Fibroblast of skin of left quadriceps (primary cell): ENCODE measurements around the gene SMIM23.
A peak's percentile ranks its signal among the peaks of the same experiment; 100 is the strongest.
"Not testable (repeated sequence)": the region's sequence is repeated elsewhere in the genome, so short reads cannot be mapped to it uniquely, and the experiment has no call there.

Experiments
- DNase-seq, 2 experiments: peaks; one replicate each; pipeline ENCODE4 v3.0.0-alpha.2; 2013; ENCODE audit warnings: low read depth in 2 of 2

SMIM23 gene

DNA sequence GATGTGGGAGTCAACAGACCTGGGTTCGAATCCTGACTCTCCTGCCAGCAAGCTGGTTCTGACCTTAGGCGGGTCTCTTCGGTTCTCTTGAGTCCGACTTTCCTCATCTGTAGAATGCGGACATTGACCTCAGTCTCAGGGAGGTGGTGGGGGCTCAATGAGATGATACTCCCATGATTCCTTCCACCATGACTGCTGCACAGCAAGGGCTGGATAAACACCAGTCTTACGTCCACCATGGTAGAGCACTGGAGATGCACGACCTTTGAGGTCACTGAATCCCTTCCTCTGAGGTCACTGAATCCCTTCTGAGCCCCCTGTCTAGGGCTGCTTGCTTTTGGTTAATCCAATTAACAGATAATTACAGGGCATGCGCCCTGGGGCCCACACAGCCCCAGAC is 12.5 kb upstream of the SMIM23 start:
- DNase-seq, result no peak

DNA sequence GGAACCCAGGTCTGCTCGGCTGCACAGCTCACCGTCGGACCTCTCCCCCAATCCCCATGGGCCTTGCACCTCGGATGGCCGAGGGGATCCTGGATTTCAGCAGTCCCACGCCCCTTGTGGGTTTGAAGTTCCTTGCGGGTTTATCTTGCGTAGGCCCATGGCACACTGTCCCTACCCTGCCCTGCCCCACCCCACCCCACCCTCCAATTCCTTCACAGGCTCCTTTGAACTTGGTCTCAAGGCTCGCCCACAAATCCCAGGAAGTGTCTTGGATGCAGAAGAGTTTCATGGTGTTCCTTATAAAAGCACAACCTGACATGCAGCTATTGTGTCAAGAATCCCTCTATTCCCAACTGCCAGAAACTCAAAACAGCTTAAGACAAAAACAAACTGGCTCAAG is 11.2 kb upstream of the SMIM23 start:
- no peak for DNase-seq

DNA sequence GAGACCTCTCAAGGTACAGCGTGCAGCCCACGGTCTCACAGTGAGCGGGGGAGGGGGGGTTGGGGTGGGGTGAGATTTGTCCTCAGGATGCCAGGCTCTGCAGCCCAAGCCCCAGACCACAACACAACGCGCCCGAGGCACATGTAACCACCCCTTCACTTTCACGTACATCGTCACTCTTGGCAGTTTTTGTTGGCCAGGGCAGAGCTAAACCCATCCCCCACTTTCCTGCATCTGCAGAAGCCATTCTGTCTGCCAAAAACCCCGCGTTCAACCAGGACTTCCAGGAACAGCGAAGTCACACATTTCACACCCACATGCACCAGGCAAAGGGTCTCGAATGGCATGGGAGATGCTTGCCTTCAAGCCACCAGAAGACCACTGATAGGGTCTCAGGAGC is 9.4 kb upstream of the SMIM23 start:
- no peak for DNase-seq

DNA sequence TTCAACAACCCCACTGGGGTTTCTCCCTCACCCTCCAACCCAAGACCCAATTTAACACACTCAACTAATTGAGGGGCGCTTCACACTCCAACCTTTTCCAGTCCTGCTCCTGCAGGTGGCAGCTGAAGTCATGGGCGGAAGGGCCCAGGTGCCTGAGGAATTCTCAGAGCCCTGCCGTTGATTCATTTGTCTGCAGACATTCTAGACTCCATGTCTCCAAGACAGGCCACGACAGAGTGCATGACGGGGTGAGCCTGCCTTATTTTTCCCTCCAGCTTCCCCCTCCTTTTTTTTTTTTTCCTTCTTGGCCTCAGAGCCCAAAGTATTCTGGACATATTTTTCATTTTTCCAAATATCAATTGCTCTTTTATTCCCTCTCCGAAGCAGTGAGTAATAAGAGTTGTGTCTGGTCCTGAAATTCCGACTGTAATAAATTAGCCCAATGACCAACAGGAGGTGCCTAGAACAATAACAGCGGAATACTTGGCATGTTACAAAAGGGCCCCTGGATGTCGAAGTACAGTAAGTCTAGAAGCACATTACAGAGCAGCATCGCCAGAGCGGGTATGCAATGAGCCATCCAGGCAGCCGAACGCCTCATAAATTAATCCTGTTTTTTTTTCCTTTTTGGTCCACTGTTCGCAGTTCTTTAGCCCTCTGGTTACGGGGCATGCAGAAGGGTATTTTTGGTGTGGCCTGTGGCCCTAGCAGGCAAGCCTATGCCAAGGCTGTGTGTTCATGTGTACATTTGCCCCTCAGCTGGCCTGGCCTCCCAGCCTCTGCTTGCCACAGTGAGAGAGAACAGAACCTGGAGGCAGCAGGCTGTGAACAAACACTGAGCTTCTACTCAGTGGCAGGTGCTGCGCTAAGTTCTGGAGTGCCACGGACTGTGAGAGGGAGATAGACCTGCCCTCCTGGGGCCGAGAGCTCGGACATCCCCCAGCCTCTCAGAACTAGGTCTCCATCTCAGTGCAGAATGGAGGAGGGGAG is 8.6 kb upstream of the SMIM23 start:
- peak; percentile 8 to 20 for DNase-seq

DNA sequence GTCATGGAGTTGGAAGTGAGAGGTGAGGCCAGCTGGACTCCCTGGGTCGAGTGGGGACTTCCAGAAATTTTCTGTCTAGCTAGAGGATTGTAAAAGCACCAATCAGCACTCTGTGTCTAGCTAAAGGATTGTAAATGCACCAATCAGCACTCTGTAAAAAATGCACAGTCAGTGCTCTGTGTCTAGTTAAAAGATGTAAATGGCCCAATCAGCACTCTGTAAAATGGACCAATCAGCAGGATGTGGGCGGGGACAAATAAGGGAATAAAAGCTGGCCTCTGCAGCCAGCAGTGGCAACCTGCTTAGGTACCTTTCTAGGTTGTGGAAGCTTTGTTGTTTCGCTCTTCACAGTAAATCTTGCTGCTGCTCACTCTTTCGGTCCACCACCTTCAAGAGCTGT is 3.9 kb upstream of the SMIM23 start:
- not testable (repeated sequence) for DNase-seq

DNA sequence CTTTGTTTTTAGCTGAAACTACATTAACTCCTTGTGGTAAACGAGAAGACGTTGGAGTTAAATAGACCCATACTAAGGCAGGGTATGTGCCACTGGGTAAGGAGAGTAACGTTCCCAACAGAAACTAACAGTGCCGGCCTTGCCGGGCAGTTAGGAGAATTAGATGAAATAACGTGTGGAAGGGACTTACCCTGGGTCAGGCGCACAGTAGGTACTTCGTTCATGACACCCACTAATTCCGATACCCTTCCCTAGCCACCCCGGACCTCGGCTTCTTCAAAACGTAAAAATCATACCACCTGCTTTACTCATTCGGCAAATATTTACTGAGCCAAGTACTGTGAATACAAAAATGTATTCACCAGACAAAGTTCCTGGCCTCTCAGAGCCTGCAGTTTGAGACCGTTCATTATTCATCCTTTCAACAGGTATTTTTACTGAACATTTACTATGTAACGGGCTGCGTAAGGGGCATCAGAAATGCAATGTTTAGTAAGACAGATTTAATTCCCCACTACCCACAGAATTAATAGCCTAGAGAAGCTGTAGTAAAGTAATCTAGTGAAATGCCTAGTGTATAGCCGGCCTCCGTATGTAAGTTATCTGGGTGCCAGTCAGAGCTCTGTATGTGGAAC is 3.2 kb upstream of the SMIM23 start:
- DNase-seq, result no peak

DNA sequence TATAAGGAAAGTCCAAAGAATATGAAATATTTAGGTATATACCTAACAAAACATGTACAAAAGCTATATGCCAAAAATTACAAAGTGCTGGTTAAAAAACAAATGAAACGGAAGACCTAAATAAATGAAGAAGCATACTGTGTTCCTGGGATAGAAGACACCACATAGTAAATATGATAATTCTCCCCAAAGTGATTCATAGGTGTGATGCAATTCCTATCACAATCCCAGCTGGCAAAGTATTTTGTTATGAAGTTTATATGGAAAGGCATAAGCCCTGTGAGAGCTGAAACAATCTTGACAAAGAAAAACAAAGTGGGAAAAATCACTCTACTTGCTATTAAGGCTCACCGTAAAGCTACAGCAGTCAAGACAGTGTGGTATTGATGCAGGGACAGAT is 2.6 kb upstream of the SMIM23 start:
- no peak for DNase-seq

DNA sequence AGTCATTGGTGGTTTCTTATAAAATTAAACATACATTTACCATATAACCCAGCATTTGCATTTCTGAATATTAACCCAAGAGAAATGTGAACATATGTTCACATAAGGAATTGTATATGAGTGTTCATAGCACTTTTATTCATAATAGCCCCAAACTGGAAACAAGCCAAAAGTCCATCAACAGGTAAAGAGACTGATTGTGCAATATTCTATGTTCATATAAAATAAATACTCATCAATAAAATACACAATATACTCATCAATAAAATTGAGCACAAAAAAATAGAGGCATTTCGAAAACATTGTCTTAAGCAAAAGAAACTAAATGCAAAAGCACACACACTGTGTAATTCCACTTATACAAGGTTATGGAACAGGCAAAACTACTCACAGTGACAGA is 3.7 kb downstream of the SMIM23 start:
- DNase-seq, result no peak

DNA sequence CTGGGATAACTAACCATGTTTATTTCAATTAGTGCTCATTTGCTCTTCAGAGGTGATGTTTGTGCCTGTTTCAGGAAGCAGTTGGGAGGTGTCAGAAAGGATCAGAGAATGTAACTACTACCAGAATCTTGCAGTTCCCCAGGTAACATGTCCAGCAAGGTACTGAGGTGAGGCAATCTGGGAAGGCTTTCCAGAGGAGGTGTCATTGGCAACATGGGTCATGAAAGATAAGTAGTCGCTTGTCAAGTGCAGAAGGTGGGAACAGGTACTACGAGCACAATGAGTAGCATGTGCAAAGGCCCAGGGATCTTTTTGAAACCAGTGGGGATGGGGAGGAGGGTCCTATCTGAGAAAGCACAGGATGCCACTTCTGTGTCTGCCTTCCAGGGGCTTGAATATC is 4.8 kb downstream of the SMIM23 start:
- no peak for DNase-seq

DNA sequence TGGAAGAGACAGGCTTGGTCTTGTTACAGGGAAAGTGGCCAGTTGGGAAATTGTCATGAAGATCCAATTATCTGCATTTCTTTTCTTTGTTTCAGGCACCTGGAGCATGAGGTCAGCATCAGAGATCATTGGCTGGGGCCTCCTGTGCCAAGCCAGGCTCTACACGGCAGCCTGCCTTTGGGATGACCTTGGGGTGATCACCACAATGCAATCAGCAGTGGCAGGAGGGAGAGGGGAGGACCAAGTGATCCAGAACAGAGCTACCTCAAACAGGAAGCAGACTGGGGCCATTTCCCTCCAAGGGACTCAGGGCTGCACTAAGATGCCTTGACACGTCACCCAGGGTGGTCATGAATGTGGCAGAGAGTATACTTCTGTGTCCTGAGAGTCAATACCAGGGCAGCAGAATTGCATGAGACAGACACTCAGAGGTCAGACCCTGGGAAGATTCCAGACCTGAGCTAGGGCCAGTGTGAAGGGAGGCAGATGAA is 8.9 kb downstream of the SMIM23 start:
- DNase-seq, result no peak

DNA sequence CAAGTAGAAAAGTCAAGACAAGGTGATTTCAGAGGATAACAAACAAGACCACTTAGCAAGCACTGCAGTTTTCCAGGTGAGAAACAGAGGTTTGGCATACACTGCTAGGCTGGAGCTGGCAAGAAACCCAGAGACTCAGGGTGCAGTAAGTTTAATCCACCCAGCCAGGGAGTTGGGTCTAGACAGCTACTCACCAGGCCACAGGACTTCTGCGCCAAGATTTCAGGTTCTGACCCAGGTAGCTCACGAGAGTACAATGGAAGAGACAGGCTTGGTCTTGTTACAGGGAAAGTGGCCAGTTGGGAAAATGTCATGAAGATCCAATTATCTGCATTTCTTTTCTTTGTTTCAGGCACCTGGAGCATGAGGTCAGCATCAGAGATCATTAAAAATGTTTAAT is 9.8 kb downstream of the SMIM23 start:
- DNase-seq, result no peak

DNA sequence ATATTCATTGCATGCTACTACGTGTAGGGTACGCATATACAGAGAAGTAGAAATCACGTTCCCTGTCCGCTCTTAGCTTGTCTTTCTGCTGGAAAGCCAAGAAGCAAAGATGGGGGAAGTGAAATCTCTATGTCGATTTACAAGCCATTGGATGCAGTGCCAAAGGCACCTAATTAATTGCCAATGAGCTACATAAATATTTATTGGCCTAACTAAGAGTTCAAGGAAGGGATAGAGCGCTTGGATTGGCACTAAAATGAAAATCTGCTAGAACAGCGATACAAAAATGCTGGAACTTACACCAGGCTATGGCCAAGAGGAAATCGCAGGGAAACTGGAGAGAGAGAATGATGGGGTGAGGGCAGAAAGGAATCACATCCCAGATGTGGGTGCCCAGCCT is 10.8 kb downstream of the SMIM23 start:
- no peak for DNase-seq

DNA sequence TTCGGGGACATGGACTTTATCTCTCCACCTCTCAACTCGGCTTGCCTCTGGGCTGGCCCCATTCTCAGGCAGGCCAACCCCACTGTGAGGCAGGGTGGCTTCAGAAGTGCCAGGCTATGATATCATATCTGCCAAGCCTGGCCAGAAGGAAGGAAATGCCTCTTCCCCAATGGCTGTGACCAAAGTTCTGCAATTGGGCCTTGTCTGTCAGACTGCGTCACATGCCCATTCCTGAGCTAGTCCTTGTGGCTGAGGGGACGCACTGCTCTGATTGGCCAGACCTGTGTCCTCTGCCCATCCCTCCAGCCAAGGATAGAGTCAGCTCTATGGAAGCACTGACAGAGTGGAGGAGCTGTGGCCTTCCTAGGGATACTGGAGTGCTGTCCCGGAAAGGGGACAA is 11.9 kb downstream of the SMIM23 start:
- no peak for DNase-seq

DNA sequence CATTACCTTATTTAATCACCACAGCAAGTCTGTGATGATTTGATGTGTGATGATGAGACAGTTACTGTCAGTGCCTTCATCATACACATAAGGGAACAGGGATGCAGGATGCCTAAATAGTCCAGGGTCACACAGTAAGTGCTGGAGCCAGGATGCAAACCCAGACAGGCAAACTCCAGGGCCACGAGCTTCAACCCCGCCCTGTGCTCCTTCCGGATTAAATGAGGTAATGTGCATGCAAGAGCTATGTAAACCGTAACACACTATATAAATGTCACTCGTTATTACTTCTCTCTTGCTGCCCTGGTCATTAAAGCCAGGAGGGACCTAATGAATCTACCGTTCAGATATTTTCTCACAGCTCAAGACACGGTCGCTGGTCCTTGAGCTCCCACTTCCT is 12.8 kb downstream of the SMIM23 start:
- DNase-seq, result no peak

DNA sequence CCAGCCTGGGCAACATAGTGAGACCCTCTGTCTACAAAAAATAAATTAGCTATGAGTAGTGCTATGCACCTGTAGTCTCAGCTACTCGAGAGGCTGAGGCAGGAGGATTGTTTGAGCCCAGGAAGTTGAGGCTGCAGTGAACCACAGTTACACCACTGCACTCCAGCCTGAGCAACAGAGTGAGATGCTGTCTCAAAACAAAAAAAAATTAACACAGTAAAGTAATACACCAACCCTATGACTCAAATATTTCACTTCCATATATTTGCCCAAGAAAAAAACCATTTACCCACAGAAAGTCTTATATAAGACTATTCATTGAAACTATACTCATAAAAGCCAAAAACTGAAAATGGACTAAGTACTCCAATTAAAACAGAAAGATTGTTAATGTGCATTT is 16.2 kb downstream of the SMIM23 start:
- no peak for DNase-seq

DNA sequence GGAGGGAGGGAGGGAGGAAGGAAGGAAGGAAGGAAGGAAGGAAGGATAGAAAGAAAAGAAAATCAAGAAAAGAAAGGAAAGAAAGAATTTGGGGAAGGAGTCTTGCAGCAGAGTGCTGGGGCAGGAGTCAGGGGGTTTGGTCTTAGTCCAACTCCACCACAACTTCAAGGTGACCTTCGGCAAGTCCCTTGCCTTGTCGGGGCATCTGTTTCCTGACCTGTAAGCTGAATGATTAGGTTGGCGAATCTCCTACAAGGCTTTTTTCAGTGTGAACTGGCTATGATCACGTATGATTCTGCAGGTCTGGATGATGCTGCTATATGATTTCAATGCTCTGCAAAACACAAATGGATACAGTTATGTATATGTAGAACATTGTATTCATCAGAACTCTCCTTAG is 20.1 kb downstream of the SMIM23 start:
- no peak for DNase-seq

DNA sequence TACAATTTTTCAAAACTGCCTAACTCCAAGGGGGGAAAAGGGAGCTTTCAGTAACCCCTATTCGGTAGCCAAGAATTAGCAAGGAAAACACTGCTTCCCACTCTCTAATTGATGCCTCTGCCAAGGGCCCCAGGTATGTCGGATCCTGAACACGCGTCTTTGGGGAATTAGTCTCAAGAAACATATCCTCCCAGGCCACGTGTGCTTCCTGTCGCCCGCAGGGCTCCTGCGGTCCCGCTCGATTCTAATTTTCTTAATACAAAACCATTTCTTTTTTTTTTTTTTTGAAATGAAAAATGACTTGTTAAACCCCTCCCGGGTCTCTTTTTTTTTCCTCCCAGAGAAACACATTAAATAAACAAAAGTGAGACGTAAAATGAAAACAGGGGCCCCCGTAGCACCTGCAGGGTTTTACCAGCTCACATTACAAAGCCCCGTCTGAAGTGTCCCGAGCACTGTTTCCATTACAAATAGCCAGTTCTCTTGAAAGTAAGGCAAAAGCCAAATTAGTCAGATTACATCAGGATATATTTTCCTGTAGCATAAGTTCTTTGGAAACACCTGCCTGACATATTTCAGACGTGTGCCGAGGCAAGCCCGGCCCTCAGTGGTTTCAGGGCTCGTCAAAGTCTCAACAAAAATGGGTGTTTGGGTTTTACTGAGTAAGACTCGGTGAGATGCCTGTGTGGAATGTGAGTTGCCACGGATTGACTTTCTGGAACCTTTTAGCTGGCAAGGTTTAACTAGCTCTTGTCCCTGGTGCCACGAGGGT is 21.5 kb downstream of the SMIM23 start:
- no peak for DNase-seq

DNA sequence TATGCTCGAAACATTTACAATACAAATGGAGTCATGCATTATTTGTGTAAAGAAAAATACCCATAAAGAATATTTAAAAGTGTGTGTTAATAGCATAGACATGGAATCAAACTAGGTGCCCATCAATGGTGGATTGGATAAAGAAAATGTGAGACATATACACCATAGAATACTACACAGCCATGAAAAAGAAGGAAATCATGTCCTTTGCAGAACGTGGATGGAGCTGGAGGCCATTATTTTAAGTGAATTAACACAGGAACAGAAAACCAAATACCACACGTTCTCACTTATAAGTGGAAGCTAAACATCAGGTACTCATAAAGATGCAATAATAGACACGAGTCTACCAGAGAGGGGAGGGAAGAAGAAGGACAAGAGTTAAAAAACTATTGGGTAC is 22.8 kb downstream of the SMIM23 start:
- no peak for DNase-seq

DNA sequence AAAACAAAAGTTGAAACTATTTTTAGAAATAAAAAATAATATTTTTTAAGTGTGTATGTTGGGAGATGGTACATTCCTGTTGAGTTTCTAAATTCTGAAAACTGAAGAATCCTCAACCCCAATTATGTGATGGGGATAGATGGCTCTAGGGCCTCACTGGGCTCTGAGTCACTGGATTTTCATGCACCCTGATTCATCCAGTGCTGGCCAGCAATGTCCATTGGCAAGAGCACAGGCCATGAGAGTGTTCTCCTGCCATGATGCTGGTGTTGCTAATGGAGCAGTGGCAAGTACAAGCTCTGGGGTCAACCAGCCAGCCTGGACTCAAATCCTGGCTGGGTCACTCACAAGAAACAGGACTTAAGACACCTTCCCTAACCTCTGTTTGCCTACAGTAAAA is 23.3 kb downstream of the SMIM23 start:
- no peak for DNase-seq

DNA sequence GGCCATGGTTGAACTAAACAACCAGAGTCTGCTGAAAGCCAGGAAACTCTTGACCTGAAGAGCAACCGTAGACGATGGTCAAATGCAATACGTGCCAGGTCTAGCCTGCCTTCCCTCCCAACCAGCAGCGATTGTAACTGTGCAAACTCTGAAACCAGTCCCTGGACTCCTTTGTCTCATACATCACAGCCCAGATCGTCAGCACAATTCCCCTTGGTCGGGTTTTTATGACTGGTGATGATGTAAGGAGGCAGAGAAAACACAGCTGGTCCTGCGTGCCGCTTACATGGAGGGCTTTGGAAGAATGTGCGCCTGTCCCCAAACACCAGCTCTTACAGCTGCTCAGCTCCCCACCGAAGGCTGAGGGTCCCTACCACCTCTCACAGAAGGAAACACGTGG is 24.6 kb downstream of the SMIM23 start:
- no peak for DNase-seq

DNA sequence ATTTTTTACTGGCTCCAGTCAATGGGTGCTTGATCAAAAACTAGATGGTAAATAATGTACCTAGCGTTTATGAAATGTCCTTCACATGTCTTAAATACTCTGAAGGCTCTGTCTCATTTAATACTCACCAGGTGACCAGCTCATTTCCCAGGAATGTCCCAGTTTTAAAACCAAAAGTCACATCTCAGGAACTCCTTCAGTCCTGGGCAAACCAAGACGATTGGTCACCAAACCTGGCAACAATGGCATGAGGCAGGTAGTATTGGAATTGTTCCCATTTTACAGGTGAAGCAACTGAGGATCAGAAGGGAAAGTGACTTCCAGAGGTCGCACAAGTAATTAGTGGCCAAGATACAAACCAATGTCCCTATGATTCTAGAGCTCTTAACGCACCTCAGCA is 27.7 kb downstream of the SMIM23 start:
- no peak for DNase-seq

DNA sequence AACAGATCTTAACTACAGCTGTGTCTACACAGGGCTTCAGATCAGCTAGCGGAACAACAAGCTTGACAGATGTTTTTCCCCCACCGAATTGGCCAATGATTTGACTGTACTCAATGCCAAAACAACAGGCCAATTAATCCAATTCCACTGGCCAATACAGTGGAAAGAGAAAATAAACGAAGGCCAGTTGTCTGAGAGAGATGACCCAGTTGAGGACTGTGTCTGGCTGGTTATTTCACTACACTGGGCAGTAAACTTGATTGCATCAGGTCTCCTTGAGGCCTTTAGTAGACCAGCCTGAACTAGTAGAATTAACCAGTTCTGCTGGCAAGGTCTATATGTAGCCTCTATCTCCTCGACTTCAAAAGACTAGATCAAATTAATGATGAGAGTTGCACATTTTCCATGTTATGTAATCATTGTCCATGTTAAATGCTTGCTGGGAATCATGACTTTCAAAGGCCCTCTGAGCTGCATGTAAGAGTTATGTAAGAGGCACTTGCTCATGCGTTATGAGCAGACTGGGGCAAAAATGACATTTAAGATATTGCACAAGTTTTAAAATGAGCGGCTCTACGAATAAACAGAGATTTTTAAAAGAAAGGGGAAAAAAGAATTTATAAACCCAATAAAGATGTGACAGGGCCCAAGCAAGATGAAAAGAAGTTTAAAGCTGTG is 28.3 kb downstream of the SMIM23 start:
- DNase-seq, result no peak
